Skeletal muscle cell (primary cell): ENCODE measurements around the gene CIB4.

Source experiments
- DNase-seq: peaks from one replicate; pipeline ENCODE4 v3.0.0-alpha.2; 2010; ENCODE audit warnings: low read depth
- H3K4me3 ChIP-seq: 2 replicates; pipeline ENCODE4 v1.5.1; 2011; ENCODE audit warnings: low read depth, mild to moderate bottlenecking, control low read depth, low read length, moderate library complexity

Gene CIB4

GRCh38 chr2:26613241-26614215 is 27.6 kb downstream of the CIB4 start:
- H3K4me3 ChIP-seq = no peak overlapping the region
- DNase-seq = no peak

GRCh38 chr2:26612522-26613240 is 28.5 kb downstream of the CIB4 start:
- DNase-seq = no peak
- H3K4me3 ChIP-seq = no peak overlapping the region

- H3K4me3 ChIP-seq = no peak overlapping the region
- DNase-seq = no peak
Observed at GRCh38 chr2:26612034-26612433, 29.1 kb downstream of the CIB4 start.

- no peak overlapping the region for H3K4me3 ChIP-seq
- DNase-seq = no peak
Observed at GRCh38 chr2:26610504-26611335, 30.4 kb downstream of the CIB4 start.

GRCh38 chr2:26609839-26610277 is 31.3 kb downstream of the CIB4 start:
- no peak overlapping the region for H3K4me3 ChIP-seq
- no peak for DNase-seq

- H3K4me3 ChIP-seq = no peak overlapping the region
- no peak for DNase-seq
Observed at GRCh38 chr2:26609205-26609631, 31.9 kb downstream of the CIB4 start.

GRCh38 chr2:26608557-26608956 is 32.6 kb downstream of the CIB4 start:
- no peak for DNase-seq
- no peak overlapping the region for H3K4me3 ChIP-seq

- no peak for DNase-seq
- H3K4me3 ChIP-seq = no peak overlapping the region
Observed at GRCh38 chr2:26607698-26608097, 33.5 kb downstream of the CIB4 start.

- no peak for DNase-seq
Observed at GRCh38 chr2:26606847-26607190, 34.3 kb downstream of the CIB4 start.

GRCh38 chr2:26605999-26606846 is 34.9 kb downstream of the CIB4 start:
- H3K4me3 ChIP-seq = no peak overlapping the region
- no peak for DNase-seq

More at GRCh38 chr2:26606847-26607190, 34.3 kb downstream of the CIB4 start:
- H3K4me3 ChIP-seq = no peak overlapping the region

- no peak for DNase-seq
- no peak overlapping the region for H3K4me3 ChIP-seq
Observed at GRCh38 chr2:26605195-26605998, 35.8 kb downstream of the CIB4 start.

- H3K4me3 ChIP-seq = no peak overlapping the region
- no peak for DNase-seq
Observed at GRCh38 chr2:26602575-26602974, 38.6 kb downstream of the CIB4 start.

GRCh38 chr2:26599387-26599786 is 41.8 kb downstream of the CIB4 start:
- no peak for DNase-seq
- H3K4me3 ChIP-seq = no peak overlapping the region

GRCh38 chr2:26598996-26599373 is 42.2 kb downstream of the CIB4 start:
- no peak for DNase-seq
- H3K4me3 ChIP-seq = no peak overlapping the region

- DNase-seq = no peak
Observed at GRCh38 chr2:26598336-26598995, 42.7 kb downstream of the CIB4 start.

GRCh38 chr2:26597197-26597596 is 44.0 kb downstream of the CIB4 start:
- no peak overlapping the region for H3K4me3 ChIP-seq
- DNase-seq = no peak

More at GRCh38 chr2:26598336-26598995, 42.7 kb downstream of the CIB4 start:
- H3K4me3 ChIP-seq = no peak overlapping the region

- DNase-seq = no peak
- H3K4me3 ChIP-seq = no peak overlapping the region
Observed at GRCh38 chr2:26595146-26595545, 46.0 kb downstream of the CIB4 start.
